GM12874 (cell line): ENCODE data around the gene FYB1.

Experiments
- CTCF ChIP-seq: IDR thresholded peaks from 2 replicates; pipeline ENCODE4 v1.5.1; 2011; ENCODE audit warnings: low read depth, mild to moderate bottlenecking, control low read depth, low read length, moderate library complexity; ENCODE audit not compliant: insufficient read depth

Gene FYB1

DNA sequence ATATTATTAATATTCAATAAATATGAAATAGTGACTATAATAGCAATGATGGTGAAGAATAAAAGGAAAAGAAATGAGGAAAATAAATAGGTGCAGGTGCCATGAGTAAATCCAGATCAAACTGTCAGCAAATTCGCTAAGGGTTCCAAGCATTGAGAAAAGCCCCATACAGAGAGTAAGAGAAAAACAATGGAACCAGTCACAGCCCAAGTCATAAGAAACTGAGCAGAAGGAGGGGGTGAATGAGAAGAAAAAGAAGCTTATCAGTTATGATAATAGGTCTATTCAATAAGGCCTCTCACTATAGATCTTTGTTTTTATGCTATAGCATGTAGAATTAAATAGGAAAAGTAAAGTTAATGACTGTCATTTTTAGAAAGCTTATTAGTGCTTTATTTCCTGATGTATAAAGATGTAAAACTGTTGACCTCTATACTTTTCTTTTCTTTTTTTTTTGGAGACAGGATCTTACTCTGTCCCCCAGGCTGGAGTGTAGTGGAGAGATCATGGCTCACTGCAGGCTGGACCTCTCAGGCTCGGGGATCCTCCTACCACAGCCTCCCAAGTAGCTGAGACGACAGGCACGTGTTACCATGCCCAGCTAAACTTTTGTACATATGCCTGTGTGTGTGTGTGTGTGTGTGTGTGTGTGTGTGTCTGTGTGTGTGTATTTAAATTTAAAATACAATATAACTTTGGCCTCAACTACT, 72.4 kb downstream of the FYB1 start:
- no peak for TF ChIP-seq CTCF

GRCh38 chr5:39143151-39143860, 76.1 kb downstream of the FYB1 start:
- no peak for TF ChIP-seq CTCF

- TF ChIP-seq CTCF = no peak
Observed at GRCh38 chr5:39140558-39141168, 78.7 kb downstream of the FYB1 start.

DNA sequence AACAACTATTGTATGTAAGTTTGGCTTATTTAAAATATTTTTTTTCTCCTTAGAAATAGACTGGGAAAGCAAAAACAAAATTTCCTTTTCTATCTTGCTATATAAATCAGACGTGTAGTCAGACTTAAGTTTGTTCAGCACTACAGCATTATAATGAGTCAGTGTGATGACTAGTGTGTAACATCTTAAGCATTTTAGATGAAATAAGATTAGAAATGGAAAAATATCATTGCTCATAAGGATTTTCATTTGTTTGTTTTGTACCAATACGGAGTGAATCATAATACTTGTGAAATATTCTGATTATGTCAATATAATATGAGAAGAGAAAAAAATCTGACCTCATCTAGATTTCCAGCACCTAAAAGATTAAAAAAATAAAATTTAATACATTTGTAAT, 80.5 kb downstream of the FYB1 start:
- TF ChIP-seq CTCF = no peak

DNA sequence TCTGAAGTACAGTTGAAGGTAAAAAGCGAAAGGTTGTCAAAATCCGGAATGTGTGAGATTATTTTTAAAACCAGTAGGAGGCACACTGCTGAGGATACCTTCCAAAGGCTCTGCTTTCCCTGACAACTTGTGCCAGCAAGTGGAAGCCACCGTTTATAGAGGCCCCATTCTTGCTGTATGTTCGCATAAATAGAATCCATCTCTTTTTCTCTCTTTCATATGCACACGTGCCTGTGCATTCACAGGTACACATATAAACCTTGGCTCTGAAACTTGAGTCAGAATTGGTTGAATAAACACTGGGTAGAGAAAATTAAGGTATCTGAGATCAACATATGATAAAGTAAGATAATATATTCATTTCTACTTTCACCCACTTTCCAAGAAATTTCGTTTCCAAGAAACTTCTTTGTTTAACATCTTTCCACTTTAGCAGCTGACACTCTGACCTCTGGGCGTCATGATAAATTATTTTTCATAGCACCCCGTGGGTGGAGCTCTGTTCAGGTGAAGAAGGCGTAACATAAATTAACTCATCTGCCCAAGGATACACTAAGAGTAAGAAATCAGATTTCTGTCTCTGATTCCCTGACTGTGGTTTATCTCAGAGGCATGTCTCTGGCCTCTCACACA, 81.4 kb downstream of the FYB1 start:
- TF ChIP-seq CTCF = no peak

DNA sequence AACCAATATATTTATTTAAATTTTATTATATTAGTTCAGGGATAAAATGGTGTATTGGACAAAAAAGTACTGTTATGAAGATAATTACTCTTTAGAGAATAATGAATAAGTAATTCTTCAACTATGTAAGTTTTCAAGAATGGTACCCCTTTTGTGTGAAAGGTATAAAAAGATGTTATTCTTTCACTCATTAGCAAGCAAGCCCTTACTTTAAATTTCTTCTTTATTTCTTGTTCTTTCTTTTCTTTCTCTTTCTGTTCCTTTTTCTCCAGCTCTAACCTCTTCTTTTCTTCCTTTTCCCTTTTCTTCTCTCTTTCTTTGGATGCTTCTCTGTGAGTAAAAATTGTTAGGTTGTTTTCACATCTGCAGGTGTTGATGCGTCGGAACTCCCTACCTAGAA, 82.0 kb downstream of the FYB1 start:
- no peak for TF ChIP-seq CTCF

DNA sequence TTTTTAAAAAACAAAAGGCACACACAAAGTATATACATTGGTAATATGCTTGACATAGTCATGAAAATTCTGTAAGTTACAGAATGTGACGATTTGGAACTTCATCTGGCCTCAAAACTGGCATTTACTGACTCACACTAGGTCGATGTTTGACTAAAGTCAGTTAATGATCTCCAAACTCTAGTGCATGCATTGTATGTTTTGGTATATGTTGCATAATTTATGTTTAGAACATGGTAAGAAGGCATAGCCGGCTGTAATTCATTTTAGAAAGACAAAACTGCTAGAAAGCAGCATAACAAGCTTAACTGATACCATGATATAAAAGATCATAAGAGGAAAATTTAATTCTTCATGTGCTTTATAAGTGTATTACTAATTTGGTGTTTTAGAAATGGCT, 86.6 kb downstream of the FYB1 start:
- no peak for TF ChIP-seq CTCF
